Measurements from ENCODE around the gene LARP4.
"Not testable (repeated sequence)": the region's sequence is repeated elsewhere in the genome, so short reads cannot be mapped to it uniquely, and the experiment has no call there.

Gene LARP4

GRCh38 chr12:50482571-50482970 lies 81.9 kb downstream of the LARP4 start:
- DNase-seq (ENCODE audit: low read depth in 3 of 3) = no peak

GRCh38 chr12:50483488-50483887 lies 82.8 kb downstream of the LARP4 start:
- DNase-seq (ENCODE audit: low read depth in 3 of 3) = no peak

- no peak for DNase-seq (ENCODE audit: low read depth in 3 of 3)
These were observed 88.1 kb downstream of the LARP4 start for GRCh38 chr12:50488801-50489200.

GRCh38 chr12:50498119-50498518 lies 97.4 kb downstream of the LARP4 start:
- DNase-seq (ENCODE audit: low read depth in 3 of 3) = not testable (repeated sequence)

- DNase-seq (ENCODE audit: low read depth in 3 of 3) = peak; percentile 93 to 96 (median 95)
These were observed 104.4 kb downstream of the LARP4 start, which contains the start of gene DIP2B for GRCh38 chr12:50504798-50505674. Gene DIP2B (plus strand): TSS chr12:50504985. CDS start chr12:50505141, 156 bp downstream.

- no peak for DNase-seq (ENCODE audit: low read depth in 3 of 3)
These were observed 105.2 kb downstream of the LARP4 start for GRCh38 chr12:50505675-50506530.

- DNase-seq (ENCODE audit: low read depth in 3 of 3) = no peak
These were observed 106.2 kb downstream of the LARP4 start for GRCh38 chr12:50506753-50507473.

- no peak for DNase-seq (ENCODE audit: low read depth in 3 of 3)
These were observed 106.8 kb downstream of the LARP4 start for GRCh38 chr12:50507474-50507838.

GRCh38 chr12:50507930-50508329 lies 107.2 kb downstream of the LARP4 start:
- no peak for DNase-seq (ENCODE audit: low read depth in 3 of 3)

- DNase-seq (ENCODE audit: low read depth in 3 of 3) = no peak
These were observed 107.7 kb downstream of the LARP4 start for GRCh38 chr12:50508414-50508813.

- DNase-seq (ENCODE audit: low read depth in 3 of 3) = no peak
These were observed 108.4 kb downstream of the LARP4 start for GRCh38 chr12:50508970-50509663.

GRCh38 chr12:50514526-50515276 lies 114.0 kb downstream of the LARP4 start:
- no peak for DNase-seq (ENCODE audit: low read depth in 3 of 3)

GRCh38 chr12:50515587-50515986 lies 114.9 kb downstream of the LARP4 start:
- no peak for DNase-seq (ENCODE audit: low read depth in 3 of 3)

- DNase-seq (ENCODE audit: low read depth in 3 of 3) = no peak
These were observed 116.8 kb downstream of the LARP4 start for GRCh38 chr12:50517421-50518048.

GRCh38 chr12:50518090-50518489 lies 117.4 kb downstream of the LARP4 start:
- no peak for DNase-seq (ENCODE audit: low read depth in 3 of 3)

- no peak for DNase-seq (ENCODE audit: low read depth in 3 of 3)
These were observed 118.7 kb downstream of the LARP4 start for GRCh38 chr12:50519353-50519752.

- no peak for DNase-seq (ENCODE audit: low read depth in 3 of 3)
These were observed 119.9 kb downstream of the LARP4 start for GRCh38 chr12:50520416-50521207.

- not testable (repeated sequence) for DNase-seq (ENCODE audit: low read depth in 3 of 3)
These were observed 121.1 kb downstream of the LARP4 start for GRCh38 chr12:50521781-50522180.

- DNase-seq (ENCODE audit: low read depth in 3 of 3) = no peak
These were observed 123.1 kb downstream of the LARP4 start for GRCh38 chr12:50523772-50524171.
